Regular cardiac myocyte (primary cell): ENCODE results near the gene ADAMTSL5. TPM values are rescaled to one million over a fixed set of nuclear protein-coding genes. Genes with fewer than 3 reads are reported as not detected.

Experiments
- total RNA-seq: library from RNA; depleted of rRNA; stranded (reverse); fragments of >200 nt; gene quantifications from 2 replicates; pipeline ENCODE4 v1.2.3, GENCODE V29; 2014

ADAMTSL5 gene, protein sequence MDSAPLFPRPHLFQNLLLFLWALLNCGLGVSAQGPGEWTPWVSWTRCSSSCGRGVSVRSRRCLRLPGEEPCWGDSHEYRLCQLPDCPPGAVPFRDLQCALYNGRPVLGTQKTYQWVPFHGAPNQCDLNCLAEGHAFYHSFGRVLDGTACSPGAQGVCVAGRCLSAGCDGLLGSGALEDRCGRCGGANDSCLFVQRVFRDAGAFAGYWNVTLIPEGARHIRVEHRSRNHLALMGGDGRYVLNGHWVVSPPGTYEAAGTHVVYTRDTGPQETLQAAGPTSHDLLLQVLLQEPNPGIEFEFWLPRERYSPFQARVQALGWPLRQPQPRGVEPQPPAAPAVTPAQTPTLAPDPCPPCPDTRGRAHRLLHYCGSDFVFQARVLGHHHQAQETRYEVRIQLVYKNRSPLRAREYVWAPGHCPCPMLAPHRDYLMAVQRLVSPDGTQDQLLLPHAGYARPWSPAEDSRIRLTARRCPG
- total RNA-seq = 1.9 and 3.4 TPM in 2 replicates

DNA sequence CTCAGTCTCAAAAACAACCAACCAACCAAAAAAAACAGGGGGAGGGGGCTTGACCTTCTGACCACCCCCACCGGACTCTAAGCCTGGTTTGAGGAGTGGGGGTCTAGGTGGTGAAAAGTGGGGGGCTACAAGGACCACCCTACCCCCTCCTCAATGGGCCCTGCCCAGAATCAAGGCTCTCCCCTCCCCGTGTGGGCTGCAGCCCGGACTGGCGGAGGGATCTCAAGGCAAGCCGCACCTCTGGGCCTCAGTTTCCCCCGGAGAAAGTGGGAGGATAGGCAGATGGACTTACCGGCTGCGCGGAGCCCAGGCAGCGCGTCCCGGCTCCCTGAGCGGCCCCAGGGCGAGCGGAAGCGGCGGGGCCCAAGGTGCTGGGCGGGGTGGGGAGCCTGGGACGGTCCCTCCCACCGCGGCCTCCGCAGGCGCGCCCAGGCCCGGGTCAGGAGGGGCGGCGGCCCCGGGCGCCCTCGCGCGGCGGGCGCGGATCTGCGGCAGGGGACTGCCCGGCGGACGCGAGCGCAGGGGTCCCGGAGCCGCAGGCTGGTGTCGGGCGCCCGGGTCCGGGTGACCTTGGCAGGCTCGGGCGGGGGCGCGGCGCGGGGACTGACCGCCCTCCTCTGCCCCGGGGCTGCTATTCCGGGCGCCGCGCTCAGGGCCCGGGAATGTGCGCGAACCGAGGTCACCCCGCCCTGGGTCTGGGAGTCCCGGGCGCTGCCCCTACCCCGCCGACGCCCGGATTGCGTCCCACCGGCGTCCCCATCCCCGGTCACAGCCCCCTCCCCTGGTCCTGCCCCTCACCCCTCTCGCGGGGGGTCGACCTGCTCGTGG is at the start of gene ADAMTSL5:
TSS of gene ADAMTSL5 (minus strand) at position 349 of the 828 bp plus-strand sequence. CDS start 2,076 bp downstream, outside the sequence.

DNA sequence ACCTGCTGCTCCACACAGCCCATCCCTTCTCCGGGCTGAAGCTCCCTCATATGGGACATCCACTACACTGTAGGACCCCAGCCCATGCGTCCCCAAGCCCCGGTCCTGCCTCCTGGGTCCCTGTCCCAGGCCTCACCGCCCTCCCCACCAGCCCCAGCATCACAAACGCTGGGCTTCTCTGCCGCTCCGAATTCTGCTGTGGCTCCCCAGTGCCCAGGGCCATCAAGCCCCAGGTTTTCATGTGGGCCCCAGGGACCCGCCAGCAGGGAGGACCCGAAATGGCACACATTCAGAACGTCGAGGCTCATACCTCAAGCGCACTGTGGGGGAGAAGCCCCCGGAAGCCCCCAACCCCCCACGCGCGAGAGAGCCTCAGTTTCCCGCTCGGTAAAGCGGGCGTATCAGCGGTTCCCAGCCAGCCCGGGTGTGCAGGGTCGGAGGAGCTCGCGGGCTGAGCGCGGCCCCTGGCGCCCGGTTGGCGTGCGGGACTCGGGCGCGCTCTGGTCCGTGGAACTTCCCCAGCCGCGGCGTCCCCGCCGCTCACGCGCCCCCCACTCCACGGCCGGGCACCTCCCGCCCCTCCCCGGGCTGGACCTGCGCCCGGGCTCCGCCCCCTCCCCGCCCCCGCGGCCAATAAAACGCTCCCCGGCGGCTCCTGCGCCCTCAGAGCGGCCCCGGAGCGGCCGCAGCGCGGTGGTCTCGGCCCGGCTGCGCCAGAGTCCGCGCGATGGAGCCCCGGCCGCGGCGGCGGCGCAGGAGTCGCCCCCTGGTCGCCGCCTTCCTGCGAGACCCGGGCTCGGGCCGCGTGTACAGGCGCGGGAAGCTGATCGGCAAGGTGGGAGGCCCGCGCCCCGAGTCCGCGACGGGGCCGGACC is 10.8 kb upstream of the ADAMTSL5 start, which contains the start of gene PLK5:
TSS of gene PLK5 (plus strand) at position 666 of the 875 bp plus-strand sequence. CDS start 2,920 bp downstream, outside the sequence.

DNA sequence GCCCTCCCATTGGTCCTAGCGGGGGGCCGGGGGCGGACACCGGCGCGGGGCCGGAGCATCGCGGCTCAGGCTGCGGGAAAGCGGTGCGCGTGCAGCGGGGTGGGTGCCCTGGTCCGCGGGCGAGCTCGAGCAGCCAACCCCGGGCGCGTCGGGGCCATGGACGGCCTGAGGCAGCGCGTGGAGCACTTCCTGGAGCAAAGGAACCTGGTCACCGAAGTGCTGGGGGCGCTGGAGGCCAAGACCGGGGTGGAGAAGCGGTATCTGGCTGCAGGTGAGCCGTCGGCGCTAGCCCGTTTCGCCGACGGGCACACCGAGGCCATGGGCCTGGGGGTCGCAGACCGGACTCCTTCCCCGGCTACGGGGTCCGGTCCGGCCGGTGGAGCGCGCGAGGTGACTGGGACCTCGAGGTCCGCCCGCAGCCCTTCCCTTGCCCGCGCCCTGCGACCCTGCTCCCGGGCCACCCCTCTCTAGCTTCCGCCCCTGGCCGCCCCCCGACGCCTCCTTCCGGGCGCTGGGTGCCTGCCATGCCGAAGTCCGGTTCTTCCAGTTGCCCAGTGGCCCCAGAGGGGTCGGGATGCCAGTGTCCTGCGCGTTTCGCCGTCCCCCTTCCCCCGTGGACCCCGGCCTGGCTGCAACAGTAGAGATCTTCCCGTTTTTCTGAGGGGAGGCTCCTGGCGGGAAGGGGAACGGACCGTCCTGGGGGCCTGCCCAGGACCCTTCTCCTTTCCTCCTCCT is 21.5 kb downstream of the ADAMTSL5 start, which contains the start of gene REEP6:
TSS of gene REEP6 (plus strand) at position 68 of the 735 bp plus-strand sequence. CDS start at position 157, 89 bp downstream.

DNA sequence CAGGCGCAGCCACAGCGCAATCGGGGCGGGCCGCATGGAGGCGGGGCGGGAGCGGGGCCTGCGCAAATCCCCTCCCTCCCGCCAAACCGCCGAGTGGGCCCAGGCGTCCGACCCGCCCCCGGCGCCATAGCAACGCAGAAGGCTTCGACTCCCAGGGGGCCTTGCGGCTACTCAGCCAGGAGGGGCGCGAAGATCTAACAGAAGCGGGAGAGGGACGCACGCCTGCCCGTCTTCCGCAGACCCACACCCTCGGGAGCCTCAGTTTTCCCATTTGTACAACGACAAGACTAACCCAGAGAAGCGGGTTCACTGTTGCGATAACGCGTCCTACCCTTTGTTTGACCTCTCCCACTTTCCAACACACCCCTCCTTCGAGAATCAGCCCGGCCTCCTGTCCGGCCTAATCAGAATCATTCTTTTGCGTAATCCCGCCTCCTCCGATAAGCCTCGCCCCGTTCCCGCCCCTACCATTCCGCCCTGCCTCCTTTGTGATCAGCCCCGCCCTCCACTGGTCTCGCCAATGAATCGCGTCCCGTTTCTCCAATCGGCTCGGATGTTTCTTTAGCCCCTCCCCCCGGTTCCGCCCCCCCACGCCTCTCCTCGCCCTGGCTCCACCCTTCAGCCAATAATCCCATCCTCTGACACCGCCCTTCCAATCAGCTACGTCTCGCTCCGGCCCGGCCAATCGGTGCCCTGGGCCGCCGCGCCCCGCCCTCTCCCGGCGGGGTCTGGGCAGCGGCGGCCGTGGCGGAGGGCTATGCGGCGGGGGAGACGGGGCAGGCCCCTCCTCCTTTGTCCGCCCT is 22.3 kb downstream of the ADAMTSL5 start, which contains the start of gene PCSK4:
TSS of gene PCSK4 (minus strand) at position 40 of the 803 bp plus-strand sequence. CDS start at position 36, 4 bp downstream.

DNA sequence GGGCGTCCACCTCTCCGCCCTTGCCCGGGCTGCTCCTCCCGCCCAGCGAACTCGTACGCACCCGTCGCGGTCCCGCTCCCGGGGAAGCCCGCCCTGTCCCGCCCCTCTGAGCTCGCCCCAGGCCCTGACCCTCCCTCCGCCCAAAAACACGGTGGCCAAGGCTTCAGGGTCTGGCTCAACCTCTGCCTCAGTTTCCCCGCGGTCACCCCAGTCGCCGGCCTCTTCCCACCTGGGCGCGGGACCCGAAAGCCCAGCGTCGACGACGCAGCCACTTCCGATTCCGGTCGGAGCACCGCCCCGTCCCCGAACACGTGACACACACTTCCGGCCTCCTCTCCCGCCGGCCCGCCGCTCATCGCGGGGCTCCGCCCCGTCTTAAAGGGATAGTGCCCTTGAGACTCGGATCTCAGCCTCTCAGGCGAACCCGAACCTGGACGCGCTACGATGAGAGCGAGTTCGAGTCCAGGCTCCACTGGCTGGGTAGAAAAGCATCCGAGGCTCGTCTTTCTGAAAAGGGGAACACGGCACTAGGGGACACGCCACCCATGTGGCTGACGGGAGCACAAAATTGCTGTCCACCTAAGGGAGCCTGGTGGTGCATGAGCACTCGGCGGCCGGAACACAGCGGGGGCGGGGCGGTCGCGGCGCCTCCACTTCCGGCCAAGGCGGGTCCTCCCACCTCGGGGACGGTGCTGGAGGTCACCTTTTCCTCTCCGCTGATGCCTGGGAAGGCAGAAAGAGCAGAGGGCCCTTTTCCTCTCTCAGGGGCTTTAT is 33.7 kb downstream of the ADAMTSL5 start, which contains the start of gene C19orf25:
TSS of gene C19orf25 (minus strand) at position 282 of the 774 bp plus-strand sequence. CDS start 312 bp downstream, outside the sequence.

Other genes with a start within 250 kb of the ADAMTSL5 start
- gene CIRBP, start 243.7 kb downstream of the ADAMTSL5 start, total RNA-seq = 199 and 207 TPM in 2 replicates
- gene FAM174C, start 237.5 kb downstream of the ADAMTSL5 start, total RNA-seq = 22.8 and 24.2 TPM in 2 replicates
- gene EFNA2, start 227.1 kb downstream of the ADAMTSL5 start, total RNA-seq = not detected in 2 replicates
- gene NDUFS7, start 129.1 kb downstream of the ADAMTSL5 start, total RNA-seq = 47.6 and 53.3 TPM in 2 replicates
- 35.2 and 40.1 TPM in 2 replicates for gene GAMT, start 111.5 kb downstream of the ADAMTSL5 start, total RNA-seq
- 42.3 and 80.3 TPM in 2 replicates for gene DAZAP1, start 105.4 kb downstream of the ADAMTSL5 start, total RNA-seq
- gene RPS15, start 74.6 kb downstream of the ADAMTSL5 start, total RNA-seq = 300 and 351 TPM in 2 replicates
- gene APC2, start 62.9 kb downstream of the ADAMTSL5 start, total RNA-seq = 0.19 and 0.28 TPM in 2 replicates
- gene C19orf25, start 33.8 kb downstream of the ADAMTSL5 start, total RNA-seq = 21.3 and 23.7 TPM in 2 replicates
- gene PCSK4, start 22.7 kb downstream of the ADAMTSL5 start, total RNA-seq = 0.19 and 1.4 TPM in 2 replicates
- 1.2 and 2.8 TPM in 2 replicates for gene REEP6, start 21.8 kb downstream of the ADAMTSL5 start, total RNA-seq
- gene PLK5, start 11.1 kb upstream of the ADAMTSL5 start, total RNA-seq = under 0.01 TPM in 1 of 2 replicates, not detected in the other
- gene MEX3D, start 55.3 kb upstream of the ADAMTSL5 start, total RNA-seq = 40.9 and 42.0 TPM in 2 replicates
- gene MBD3, start 79.8 kb upstream of the ADAMTSL5 start, total RNA-seq = 59.2 and 101 TPM in 2 replicates
- 58.1 and 76.7 TPM in 2 replicates for gene UQCR11, start 92.4 kb upstream of the ADAMTSL5 start, total RNA-seq
- gene TCF3, start 139.6 kb upstream of the ADAMTSL5 start, total RNA-seq = 34.4 and 71.9 TPM in 2 replicates
- gene ONECUT3, start 240.5 kb upstream of the ADAMTSL5 start, total RNA-seq = not detected in 2 replicates